GM20000 (cell line): ENCODE measurements around the gene RCOR1.

Experiments used
- DNase-seq: peaks from one replicate; pipeline ENCODE4 v3.0.0; 2012; ENCODE audit warnings: low spot score
- TF ChIP-seq, protein P1 (sequence below): IDR thresholded peaks from 2 replicates; pipeline ENCODE4 v1.5.1; 2012; ENCODE audit warnings: mild to moderate bottlenecking, control low read depth; ENCODE audit errors: extremely low read depth, missing control alignments

Gene RCOR1

DNA sequence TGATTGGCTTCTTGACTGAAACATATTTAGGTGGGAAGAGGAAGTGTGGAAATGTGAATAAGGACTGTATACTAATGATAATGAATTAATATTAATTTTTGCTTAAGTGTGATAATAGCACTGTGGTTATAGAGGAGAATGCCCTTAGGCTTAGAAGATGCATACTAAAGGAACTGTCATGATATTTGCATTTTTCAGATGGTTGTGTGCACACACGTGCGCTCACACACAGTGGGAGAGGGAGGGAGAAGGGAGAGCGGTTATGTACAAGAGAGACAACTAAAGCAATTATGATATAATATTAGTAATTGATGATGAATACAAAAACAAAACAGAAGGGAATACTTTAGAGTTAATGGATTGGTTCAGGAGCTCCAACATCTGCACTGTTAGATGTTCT, 54.2 kb downstream of the RCOR1 start:
- TF ChIP-seq, protein P1, sequence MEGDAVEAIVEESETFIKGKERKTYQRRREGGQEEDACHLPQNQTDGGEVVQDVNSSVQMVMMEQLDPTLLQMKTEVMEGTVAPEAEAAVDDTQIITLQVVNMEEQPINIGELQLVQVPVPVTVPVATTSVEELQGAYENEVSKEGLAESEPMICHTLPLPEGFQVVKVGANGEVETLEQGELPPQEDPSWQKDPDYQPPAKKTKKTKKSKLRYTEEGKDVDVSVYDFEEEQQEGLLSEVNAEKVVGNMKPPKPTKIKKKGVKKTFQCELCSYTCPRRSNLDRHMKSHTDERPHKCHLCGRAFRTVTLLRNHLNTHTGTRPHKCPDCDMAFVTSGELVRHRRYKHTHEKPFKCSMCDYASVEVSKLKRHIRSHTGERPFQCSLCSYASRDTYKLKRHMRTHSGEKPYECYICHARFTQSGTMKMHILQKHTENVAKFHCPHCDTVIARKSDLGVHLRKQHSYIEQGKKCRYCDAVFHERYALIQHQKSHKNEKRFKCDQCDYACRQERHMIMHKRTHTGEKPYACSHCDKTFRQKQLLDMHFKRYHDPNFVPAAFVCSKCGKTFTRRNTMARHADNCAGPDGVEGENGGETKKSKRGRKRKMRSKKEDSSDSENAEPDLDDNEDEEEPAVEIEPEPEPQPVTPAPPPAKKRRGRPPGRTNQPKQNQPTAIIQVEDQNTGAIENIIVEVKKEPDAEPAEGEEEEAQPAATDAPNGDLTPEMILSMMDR, result no peak
- no peak for DNase-seq

DNA sequence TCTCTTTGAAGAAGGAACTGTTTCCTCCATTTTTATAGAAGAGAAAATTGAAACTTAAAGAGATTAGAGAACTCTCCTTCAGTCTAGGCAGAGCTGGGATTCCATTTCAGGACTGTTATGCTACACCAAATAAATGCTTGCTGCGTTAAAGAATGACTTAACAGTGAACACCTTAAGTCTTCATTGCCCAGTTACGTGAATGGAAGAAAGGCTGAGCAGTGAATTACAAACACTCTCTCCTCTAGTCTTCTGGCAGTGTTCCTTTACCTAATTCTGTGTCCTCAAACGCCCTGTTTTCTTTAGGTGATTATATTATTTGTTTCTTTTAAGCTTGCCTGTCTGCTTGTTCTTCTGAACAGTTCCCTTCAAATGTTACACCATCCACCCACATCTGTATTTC, 59.7 kb downstream of the RCOR1 start:
- no peak for DNase-seq
- TF ChIP-seq, protein P1, result no peak

DNA sequence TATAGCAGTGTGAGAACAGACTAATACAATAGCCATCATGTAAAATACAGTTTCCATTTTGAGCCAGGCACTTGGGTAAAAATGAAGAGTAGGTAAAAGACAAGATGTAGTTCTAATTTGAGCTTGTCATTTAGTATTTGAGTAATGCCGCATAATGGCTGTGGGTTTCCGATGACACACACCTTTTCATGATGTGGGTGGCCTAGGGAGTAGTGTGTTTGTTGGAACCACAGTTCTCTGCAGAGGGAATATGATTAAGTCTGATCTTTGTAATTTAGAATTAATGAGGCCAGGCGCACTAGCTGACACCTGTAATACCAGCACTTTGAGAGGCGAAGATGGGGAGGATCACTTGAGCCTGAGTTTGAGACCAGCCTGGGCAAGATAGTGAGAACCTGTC, 61.8 kb downstream of the RCOR1 start:
- no peak for DNase-seq
- TF ChIP-seq, protein P1, result no peak

DNA sequence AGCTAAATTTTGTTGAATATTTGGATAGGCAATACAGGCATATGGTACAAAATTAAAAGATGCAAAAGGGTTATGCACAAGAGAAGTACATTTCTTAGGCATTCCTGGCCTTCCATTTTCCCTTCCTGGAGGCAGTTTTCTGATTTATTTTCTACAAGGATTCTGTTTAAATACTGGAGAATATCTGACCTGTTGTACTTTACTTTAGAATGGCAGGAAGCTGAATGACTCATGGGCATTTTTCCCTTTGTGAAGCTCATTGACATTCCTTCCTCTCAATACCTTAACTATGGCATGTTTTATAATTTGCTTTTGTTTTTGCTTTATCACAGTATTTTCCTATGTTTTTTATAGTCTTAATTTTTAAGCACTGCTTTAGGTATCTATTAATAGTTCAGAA, 62.7 kb downstream of the RCOR1 start:
- DNase-seq, result no peak
- TF ChIP-seq, protein P1, result no peak

DNA sequence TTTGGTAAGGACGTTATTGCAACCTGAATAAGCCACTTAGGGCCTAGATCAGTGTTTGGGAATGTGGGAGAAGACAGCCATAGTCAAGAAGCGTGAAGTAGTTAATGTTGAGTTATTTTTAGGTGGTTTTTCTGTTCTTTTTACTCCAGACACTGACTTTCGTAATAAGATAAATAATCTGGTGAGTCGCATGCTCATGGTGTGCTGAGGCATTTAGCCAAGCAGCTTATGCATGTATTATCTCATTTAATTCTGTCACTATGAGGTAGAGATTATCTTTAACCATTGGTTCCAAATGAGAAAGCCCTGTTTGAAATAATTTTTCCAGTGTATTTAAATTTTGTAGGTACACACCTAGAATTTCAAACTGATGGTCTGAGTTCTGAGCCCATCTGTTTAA, 67.3 kb downstream of the RCOR1 start:
- TF ChIP-seq, protein P1, result no peak
- no peak for DNase-seq

DNA sequence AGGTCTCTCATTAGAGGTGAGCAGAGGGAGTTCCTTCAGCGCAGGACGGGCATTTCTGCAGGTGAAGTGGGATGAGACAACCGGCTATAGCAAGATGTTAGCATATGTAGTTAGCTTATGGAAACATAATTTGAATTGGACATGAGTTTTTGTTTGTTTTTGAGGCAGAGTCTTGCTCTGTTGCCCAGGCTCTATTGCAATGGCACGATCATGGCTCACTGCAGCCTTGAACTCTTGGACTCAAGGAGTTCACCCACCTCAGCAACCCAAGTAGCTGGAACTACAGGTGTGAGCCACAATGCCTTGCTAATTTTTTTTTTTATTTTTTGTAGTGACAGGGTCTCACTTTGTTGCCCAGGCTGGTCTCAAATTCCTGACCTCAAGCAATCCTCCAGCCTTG, 69.2 kb downstream of the RCOR1 start:
- TF ChIP-seq, protein P1, result no peak
- DNase-seq, result no peak

DNA sequence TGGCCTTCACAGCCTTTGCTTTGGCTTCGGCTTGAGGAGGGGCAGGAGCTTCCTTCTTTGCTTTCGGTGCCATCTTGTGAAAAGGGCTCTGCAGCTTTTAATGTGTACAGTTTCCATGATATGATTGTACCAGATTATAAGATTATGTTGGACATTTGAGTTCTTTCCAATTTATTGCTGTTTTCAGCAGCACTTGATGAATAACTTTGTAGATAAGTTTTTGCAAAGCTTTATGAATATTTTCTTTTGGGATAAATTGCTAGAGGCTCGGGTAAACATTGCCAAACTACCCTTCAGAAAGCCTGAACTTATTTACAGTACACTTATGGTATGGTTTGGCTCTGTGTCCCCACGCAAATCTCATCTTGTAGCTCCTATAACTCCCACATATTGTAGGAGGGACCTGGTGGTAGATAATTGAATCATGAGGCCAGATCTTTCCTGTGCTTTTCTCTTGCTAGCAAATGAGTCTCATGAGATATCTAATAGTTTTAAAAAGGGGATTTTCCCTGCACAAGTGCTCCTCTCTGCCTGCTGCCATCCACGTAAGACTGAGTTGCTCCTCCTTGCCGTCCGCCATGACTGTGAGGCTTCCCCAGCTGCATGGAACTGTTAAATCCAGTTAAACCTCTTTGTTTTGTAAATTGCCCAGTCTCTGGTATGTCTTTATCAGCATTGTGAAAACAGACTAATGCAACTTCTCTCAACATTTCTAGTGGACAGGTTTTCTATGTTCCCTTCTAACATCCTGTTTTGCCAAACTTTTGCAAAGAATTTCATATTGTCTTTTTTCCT, 70.4 kb downstream of the RCOR1 start:
- TF ChIP-seq, protein P1, result no peak
- DNase-seq, result no peak
